DOHH2 (cell line): ENCODE results near the gene GNB1L.

Experiments used
- CTCF ChIP-seq: fragments of 200-600 bp; sonication (generic); IDR thresholded peaks from one replicate; pipeline ENCODE4 v1.5.1; 2014; ENCODE audit warnings: antibody characterized with exemption, mild to moderate bottlenecking, low read depth, low read length; ENCODE audit not compliant: poor library complexity, severe bottlenecking
- EZH2phosphoT487 ChIP-seq: fragments of 200-600 bp; sonication (generic); IDR thresholded peaks from 2 replicates; pipeline ENCODE4 v1.6.1; 2017; ENCODE audit warnings: borderline replicate concordance, mild to moderate bottlenecking, antibody characterized with exemption, low read length, moderate library complexity, mixed read lengths

GRCh38 chr22:19859861-19860510, 5.3 kb upstream of the GNB1L start:
- TF ChIP-seq CTCF: no peak
- TF ChIP-seq EZH2phosphoT487: no peak
